ENCODE data around the gene GNPTG. TPM values are rescaled to one million over a fixed set of nuclear protein-coding genes. Genes with fewer than 3 reads are reported as not detected.
A peak's percentile ranks its signal among the peaks of the same experiment; 100 is the strongest.

GNPTG gene
- total RNA-seq, result 72.1 TPM
- long read RNA-seq, transcript GNPTG-201 (11 exons, 1,983 nt), result major isoform, 136 of 186 reads
- long read RNA-seq, partial matches to known transcripts, result 29 of 186 reads
- long read RNA-seq, other reads (novel, unspliced or antisense), result 20 of 186 reads

DNA sequence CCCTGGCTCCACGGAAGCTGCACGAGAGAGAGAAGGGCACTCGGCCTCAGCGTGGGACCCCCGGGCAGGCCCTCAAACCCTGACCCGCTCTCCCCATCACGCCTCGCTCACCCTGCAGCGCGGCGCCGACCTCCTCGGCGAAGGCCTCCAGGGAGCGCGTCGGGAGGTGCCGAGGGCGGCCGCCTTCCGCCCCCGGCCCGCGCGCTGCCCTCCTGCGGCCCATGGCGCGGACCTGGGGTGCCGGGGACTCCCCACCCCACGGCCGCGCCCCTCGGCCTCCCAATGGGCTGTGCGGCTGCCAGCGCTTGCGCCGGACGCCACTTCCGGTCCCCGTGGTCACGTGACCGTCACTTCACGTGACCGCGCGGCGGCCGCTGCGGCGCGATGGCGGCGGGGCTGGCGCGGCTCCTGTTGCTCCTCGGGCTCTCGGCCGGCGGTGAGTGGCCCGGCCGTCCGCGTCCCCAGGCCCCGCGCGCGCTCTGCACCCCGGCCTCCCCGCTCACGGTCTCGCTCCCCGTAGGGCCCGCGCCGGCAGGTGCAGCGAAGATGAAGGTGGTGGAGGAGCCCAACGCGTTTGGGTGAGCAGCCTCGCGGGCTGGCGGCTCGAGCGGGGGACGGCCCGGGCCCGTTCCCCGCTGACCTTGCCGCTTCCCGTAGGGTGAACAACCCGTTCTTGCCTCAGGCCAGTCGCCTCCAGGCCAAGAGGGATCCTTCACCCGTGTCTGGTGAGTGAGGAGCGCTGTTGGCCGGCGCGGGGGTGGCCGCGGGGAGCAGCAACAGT, at the start of gene GNPTG, which contains the start of gene TSR3:
TSS of gene GNPTG (plus strand) at position 350 of the 781 bp plus-strand sequence. CDS start at position 385, 35 bp downstream.
TSS of gene TSR3 (minus strand) at position 297 of the 781 bp plus-strand sequence. CDS start at position 223, 74 bp downstream.
- peak; percentile 96 for DNase-seq (ENCODE audit: low spot score)

GRCh38 chr16:1305823-1306222, 45.9 kb upstream of the GNPTG start:
- no peak for DNase-seq (ENCODE audit: low spot score)

- DNase-seq (ENCODE audit: low spot score), result no peak
Measured at GRCh38 chr16:1306334-1306733, 45.4 kb upstream of the GNPTG start.

GRCh38 chr16:1308036-1308976, 43.4 kb upstream of the GNPTG start:
- no peak for DNase-seq (ENCODE audit: low spot score)

- DNase-seq (ENCODE audit: low spot score), result peak; percentile 98
Measured at GRCh38 chr16:1308977-1309885, 42.5 kb upstream of the GNPTG start, which contains the start of gene UBE2I. UBE2I (plus strand) TSS chr16:1309636; CDS start chr16:1314031, 4,395 bp downstream.

- DNase-seq (ENCODE audit: low spot score), result no peak
Measured at GRCh38 chr16:1309888-1310831, 41.6 kb upstream of the GNPTG start.

DNA sequence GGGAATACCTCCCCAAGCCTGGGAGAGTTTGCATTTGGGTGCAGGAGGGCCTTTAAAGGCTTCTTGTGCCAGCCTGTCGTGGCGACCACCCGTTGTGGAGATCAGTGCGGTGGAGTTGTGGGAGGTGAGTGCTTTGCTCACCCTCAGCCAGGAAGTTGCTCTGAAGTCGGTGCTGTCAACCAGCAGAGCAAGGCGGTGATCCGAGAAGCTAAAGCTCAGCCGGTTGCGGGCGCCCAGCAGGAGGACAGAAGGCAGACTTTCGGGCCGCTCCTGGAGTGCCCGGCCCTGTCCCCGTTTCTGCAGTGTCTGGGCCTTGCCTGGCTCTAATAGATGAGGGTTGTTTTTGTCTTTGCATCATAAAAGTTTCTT, 40.9 kb upstream of the GNPTG start:
- DNase-seq (ENCODE audit: low spot score), result no peak

- DNase-seq (ENCODE audit: low spot score), result no peak
Measured at GRCh38 chr16:1311212-1311737, 40.5 kb upstream of the GNPTG start.

DNA sequence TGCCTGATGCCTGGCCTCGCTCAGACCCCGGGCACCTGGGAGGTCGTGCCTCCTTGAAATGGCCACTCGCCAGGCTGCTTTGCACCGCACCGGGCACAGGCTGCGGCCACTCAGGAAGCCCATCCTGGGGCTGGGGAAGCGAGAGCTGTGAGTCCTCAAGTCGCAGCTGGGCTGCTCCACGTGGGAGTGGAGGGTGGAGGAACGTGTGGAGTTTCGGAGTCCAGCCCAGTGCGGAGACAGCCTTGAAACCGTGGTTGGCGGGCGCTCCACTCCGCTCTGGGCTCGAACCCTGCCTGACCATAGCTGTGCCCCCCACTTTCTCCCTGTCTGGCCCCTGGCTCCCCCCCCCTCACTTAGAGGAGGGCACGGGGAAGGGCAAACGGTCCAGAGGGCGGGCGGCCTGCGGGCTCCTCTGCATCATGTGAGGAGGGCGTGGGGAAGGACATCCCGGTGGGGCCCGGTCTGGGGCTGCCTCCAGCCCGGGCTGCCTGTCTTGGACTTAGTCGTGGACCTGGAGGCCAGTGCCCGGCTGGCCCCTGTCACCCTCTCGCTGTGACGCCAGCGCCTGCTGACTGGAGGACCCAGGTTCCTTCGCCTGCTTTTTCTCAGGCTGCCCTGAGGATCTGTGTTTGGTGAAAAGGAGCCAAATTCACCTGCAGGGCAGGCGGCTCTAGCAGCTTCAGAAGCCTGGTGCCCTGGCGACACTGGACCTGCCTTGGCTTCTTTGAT, 39.8 kb upstream of the GNPTG start:
- DNase-seq (ENCODE audit: low spot score), result no peak

DNA sequence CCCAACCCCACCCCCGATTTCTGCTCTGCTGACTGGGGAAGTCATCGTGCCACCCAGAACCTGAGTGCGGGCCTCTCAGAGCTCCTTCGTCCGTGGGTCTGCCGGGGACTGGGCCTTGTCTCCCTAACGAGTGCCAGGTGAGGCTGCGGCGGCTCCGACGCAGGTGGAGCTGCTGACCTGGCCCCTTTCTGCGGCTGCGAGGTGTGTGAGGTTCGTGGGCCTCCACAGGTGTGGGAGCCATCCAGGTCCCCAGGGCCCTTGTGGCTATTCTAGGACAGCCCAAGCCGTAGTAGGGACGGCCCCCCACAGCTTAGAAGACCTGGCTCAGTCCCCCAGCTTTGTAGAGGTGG, 39.3 kb upstream of the GNPTG start:
- DNase-seq (ENCODE audit: low spot score), result no peak

DNA sequence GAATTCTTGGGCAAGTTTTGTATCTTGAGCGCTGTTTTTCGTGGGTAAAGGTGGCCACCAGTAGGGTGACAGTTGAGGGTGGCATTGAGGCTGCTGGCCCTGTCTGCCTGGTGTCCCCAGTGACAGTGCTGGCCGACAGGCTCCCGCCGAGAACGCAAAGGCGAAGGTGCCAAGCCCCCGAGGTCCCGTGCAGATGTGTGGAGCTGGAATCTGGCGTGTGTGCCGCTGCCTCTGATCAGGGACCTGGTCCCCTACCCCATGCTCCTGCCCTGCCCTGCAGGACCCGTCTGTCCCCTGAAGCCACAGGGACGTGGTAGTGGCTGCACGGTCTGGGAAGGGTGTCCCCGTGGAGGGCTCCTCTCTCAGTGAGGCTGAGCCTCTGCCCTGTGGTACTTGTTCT, 38.8 kb upstream of the GNPTG start:
- DNase-seq (ENCODE audit: low spot score), result no peak

DNA sequence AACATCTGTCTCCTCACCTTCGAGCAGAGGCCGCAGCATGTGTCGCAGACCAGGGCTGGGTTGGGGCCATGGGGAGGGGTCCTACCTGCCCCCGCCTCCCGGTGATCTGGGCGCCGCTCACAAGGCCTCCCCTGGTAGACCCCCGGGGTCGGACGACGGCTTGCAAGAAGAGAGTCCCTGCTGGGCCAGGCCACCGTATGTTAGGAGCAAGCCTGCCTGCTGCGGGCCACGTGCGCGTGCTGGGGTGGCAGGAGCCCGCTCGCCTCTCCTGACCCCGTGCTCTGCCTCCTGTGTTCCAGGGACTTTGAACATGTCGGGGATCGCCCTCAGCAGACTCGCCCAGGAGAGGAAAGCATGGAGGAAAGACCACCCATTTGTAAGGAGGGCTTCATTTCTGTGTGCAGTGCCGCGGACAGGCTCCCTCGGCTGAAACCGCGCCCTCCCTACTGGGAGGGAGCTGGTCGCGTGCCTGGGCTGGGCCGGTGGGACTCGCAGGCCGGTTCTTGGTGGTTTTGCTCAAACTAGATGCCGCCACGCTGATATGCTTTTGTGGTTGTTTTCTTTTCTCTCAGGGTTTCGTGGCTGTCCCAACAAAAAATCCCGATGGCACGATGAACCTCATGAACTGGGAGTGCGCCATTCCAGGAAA, 37.9 kb upstream of the GNPTG start:
- DNase-seq (ENCODE audit: low spot score), result no peak

GRCh38 chr16:1314399-1315068, 37.2 kb upstream of the GNPTG start:
- no peak for DNase-seq (ENCODE audit: low spot score)

DNA sequence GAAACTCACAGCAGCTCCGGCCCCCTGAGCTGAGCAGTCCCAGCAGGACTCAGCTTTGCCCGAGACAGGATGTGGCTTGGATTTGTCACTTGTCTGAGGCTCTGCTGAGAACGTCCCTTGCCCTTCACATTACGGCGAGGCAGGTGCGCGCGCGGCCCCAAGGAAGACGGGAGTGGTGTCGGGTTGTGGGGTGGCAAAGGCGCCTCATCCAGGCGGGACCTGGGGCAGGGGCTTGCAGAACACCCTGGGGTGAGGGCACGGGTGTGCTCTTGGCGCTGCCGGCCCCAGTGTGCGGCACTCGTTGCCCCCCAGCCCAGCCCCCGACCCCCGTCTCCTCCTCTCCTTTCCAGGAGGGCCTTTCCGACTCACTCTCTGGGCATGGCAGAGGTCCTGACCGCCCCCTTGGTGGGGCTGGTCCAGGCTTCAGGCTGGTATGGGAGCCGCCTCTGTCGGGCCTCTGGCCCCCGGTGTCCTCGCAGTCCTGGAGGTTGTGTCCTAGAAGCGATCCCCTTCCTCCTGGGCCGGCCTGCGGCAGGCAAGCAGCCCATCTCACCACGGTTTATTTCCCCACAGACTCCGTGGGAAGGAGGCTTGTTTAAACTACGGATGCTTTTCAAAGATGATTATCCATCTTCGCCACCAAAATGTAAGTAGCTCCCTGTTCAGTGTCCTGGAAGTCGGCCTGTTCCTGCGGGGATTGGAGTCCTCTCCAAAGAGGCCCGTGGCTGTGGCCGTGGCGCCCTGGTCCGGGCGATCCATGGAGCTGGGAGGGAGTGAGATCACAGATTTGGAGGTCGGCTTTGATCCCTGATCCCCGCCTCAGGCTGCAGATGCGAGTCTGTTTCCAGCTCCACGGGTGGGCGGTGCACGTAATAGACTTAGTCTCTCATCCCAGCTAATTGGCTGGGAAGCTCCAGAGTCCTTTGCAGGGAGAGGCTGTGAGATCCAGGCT, 36.4 kb upstream of the GNPTG start:
- no peak for DNase-seq (ENCODE audit: low spot score)

DNA sequence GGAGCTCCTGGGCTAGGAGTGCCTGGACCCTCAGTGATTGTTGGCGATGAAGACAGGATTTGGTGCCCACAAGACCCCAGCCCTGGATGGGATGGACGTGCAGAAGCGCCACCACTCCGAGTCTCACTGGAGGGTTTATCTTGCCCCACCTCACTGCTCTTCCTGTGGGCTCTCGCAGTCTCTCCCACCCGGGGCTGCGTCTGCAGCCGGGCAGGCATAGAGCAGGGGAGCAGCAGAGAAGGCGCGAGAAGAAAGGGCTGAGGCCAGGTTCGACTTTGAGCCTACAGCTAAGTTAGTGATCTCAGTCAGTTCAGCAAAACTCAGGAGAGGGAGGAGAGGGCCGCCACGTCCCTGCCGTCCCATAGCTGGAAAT, 35.7 kb upstream of the GNPTG start:
- no peak for DNase-seq (ENCODE audit: low spot score)

- no peak for DNase-seq (ENCODE audit: low spot score)
Measured at GRCh38 chr16:1317479-1318267, 34.1 kb upstream of the GNPTG start.

All from mesenteric fat pad (tissue), 1 donor.